ENCODE results near the gene AAK1. TPM values are rescaled to one million over a fixed set of nuclear protein-coding genes. Genes with fewer than 3 reads are reported as not detected.
"Not testable (repeated sequence)": the region's sequence is repeated elsewhere in the genome, so short reads cannot be mapped to it uniquely, and the experiment has no call there.

Gene AAK1
- polyA plus RNA-seq, 1 donor = 11.9 TPM

- no peak for DNase-seq (ENCODE audit: low read depth)
These were observed 190.9 kb downstream of the AAK1 start for GRCh38 chr2:69452687-69453086.

GRCh38 chr2:69450735-69451416 lies 192.7 kb downstream of the AAK1 start:
- DNase-seq (ENCODE audit: low read depth) = no peak

- no peak for DNase-seq (ENCODE audit: low read depth)
These were observed 193.6 kb downstream of the AAK1 start for GRCh38 chr2:69449906-69450305.

GRCh38 chr2:69443673-69444072 lies 199.9 kb downstream of the AAK1 start:
- DNase-seq (ENCODE audit: low read depth) = not testable (repeated sequence)

- not testable (repeated sequence) for DNase-seq (ENCODE audit: low read depth)
These were observed 204.0 kb downstream of the AAK1 start for GRCh38 chr2:69439499-69439898.

GRCh38 chr2:69438580-69438979 lies 205.0 kb downstream of the AAK1 start:
- DNase-seq (ENCODE audit: low read depth) = no peak

- DNase-seq (ENCODE audit: low read depth) = peak; percentile 13
These were observed 205.8 kb downstream of the AAK1 start for GRCh38 chr2:69437751-69438154.

- DNase-seq (ENCODE audit: low read depth) = peak; percentile 90
These were observed 206.4 kb downstream of the AAK1 start, which contains the start of gene NFU1 for GRCh38 chr2:69436938-69437750. NFU1 (minus strand) TSS chr2:69437435; CDS start chr2:69437422, 13 bp downstream.

GRCh38 chr2:69436596-69436937 lies 207.0 kb downstream of the AAK1 start:
- no peak for DNase-seq (ENCODE audit: low read depth)

- DNase-seq (ENCODE audit: low read depth) = no peak
These were observed 208.8 kb downstream of the AAK1 start for GRCh38 chr2:69434753-69435152.

GRCh38 chr2:69429491-69430183 lies 213.9 kb downstream of the AAK1 start:
- no peak for DNase-seq (ENCODE audit: low read depth)

GRCh38 chr2:69428981-69429380 lies 214.6 kb downstream of the AAK1 start:
- no peak for DNase-seq (ENCODE audit: low read depth)

GRCh38 chr2:69424419-69424818 lies 219.1 kb downstream of the AAK1 start:
- DNase-seq (ENCODE audit: low read depth) = no peak

- no peak for DNase-seq (ENCODE audit: low read depth)
These were observed 221.3 kb downstream of the AAK1 start for GRCh38 chr2:69422198-69422597.

GRCh38 chr2:69419111-69419510 lies 224.4 kb downstream of the AAK1 start:
- DNase-seq (ENCODE audit: low read depth) = not testable (repeated sequence)

- no peak for DNase-seq (ENCODE audit: low read depth)
These were observed 227.4 kb downstream of the AAK1 start for GRCh38 chr2:69416147-69416546.

Other genes with a start within 250 kb of the AAK1 start
- 52.5 TPM for gene NFU1, start 206.3 kb downstream of the AAK1 start, polyA plus RNA-seq (ENCODE audit: insufficient read length)
- 27.1 TPM for gene ANXA4, start 98.4 kb upstream of the AAK1 start, polyA plus RNA-seq (ENCODE audit: insufficient read length)
- 8.8 TPM for gene GMCL1, start 185.9 kb upstream of the AAK1 start, polyA plus RNA-seq (ENCODE audit: insufficient read length)

All from forelimb muscle (tissue), 1 donor.